GM21619 (cell line): ENCODE data around the gene CHMP6.

ENCODE experiments used
- ATAC-seq: cut with Tn5 transposase; IDR thresholded peaks from one replicate; pipeline ENCODE4 v1.9.1; 2021; ENCODE audit not compliant: unreplicated experiment

The CHMP6 gene

DNA sequence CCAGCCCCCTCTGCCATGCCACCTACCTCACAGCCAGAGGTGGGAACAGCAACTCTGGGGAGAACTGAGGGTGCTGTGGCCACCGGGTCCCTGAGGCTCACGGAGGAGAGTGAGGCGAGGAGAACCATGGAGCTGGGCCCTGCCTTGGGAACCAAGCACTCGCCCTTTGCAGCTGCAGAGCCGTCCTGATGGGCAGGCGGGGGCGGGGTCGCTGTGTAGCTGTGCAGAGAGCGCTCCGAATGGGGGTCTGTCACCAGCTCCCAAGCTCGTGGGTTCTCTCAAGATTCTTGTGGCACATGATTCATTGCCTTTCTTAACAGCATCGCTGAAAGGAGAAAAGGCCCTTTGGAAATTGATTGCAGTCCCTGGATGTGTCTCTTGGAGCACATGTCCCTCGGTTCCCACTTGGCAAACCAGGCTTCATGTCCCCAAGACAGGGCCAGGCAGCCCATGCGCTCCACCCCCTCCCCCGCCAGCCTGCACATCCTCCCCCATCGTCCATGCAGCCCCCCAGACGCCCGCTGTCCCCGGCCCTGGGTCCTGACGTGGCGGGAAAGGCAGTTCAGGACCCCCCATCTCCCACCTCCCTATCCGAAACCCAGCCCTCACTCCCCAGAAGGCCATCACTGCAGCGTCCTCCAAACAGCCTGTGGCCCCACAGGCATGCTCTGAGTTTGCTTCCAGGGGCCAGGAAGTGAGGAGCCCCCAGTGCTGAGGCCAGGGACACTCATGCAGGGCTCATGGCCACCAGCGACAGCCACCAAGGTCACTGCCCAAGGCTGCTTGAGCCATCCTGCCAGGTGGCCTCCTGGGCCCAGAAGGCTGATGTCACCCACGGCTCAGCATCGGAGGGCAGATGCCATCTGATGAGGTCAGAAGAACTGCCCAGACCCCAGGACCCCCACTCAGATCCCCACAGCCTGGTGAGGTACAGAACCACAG, 20.6 kb upstream of the CHMP6 start:
- ATAC-seq = no peak

GRCh38 chr17:80971704-80972304, 19.8 kb upstream of the CHMP6 start:
- ATAC-seq = no peak

DNA sequence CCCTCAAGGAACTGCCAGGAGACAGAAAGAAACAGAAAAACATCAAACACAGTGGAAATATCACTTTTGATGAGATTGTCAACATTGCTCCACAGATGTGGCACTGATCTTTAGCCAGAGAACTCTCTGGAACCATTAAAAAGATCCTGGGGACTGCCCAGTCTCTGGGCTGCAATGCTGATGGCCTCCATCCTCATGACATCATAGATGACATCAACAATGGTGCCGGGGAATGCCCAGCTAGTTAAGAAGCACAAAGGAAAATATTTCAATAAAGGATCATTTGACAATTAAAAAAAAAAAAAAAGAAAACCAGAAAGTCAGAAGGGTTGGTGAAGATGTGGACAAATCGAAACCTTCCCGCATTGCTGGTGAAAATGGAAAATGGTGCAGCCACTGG, 14.9 kb upstream of the CHMP6 start:
- ATAC-seq = no peak

- no peak for ATAC-seq
Measured at GRCh38 chr17:80977172-80977571, 14.5 kb upstream of the CHMP6 start.

GRCh38 chr17:80978499-80979497, 12.8 kb upstream of the CHMP6 start:
- no peak for ATAC-seq

DNA sequence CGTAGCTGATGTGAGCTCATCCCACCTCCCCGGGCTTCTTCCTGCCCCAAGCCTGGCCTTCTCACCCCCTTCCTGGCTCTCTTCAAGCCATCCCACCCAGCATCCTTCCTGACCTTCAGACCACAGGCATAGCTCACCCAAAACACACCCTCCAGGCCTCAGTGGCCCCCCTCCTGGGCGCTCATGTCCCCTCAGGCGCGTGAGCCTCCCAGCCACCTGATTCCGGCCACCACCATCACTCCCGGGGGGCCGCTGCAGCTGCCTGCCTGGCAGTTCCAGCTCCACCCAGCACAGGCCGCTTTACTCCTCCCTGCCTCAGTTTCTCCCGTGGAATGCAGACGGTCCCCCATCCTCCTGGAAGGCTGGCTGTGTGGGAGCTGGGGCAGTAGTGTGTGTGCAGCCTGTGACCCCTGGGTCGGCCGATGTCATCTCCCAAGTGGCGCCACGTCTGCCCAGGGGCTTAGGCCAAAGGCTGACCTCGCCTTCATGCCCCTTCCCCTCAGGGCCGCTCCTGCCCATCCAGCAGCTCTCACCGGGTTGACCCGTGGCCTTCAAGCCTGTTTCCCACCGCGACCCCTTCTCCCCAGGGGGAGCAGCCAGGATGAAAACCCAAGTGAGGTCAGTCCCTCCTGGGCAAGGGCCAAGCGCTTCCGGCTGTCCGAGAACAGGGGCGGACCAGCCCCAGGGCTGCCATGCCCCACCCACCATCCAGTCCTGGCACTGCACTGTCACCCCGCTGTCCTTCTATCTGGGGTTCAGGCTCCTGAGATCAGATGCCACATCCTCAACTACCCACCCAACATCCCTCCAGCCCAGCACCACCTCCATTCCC, 11.9 kb upstream of the CHMP6 start:
- no peak for ATAC-seq

DNA sequence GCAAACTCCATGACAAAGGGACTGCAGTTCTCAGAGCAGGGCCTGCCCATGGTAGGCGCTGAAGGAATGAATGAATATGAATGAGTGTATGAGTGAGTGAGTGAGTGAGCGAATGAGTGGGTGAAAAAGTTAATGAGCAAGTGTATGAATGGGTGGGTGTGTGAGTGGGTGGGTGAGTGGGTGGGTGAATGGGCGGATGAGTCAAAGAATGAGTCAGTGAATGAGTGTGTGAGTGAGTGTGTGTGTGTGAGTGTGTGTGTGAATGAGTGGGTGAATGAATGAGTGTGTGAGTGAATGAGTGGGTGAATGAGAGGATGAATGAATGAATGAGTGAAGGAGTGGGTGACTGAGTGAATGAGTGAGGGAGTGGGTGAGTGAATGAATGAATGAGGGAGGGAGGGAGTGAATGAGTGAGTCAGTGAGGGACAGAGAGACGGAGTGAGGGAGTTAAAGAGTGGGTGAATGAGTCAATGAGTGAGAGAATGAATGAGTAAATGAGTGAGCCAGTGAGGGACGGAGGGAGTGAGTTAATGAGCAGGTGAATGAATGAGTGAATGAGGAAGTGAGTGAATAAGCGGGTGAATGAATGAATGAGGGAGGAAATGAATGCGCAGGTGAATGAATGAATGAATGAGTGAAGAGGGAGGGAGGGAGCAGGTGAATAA, 11.1 kb upstream of the CHMP6 start:
- ATAC-seq = no peak

DNA sequence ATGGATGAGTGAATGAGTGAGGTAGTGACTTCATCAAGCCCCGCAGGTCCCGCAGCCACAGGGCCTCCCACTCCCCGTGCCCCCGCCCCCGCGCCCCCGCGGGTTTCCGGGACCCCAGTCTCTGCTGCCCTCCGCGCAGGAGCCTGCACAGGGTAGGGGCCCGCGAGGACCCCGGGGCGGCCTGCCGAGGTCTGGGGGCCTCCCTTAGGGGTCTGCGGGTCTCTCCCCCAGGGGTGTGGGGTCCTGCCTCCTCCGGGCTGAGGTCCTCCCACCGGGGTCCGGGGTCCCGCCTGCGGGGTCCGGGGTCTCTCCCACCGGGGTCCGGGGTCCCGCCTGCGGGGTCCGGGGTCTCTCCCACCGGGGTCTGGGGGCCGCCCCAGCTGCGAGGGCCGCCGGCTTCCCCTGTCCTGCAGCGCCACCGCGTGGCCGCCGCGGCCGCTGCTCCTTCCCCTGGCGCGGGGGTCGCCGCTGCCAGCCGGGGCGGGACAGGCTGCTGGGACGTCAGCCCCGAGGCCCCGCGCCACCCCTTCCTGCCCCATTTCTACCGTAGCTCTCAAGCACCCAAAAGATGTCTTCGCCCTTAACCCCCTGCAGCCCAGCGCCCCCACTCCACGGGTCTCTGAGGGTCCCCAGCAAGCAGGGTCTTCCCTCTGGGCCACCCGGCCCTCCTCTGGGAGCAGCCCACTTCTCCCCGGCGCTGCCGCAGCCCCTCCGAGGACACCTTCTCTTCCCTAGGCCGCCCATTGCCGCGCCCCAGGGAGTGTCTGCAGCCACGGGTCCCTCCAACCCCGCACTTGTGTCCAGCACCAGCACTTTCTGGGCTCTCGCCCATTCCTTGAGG, 10.4 kb upstream of the CHMP6 start:
- ATAC-seq = no peak

DNA sequence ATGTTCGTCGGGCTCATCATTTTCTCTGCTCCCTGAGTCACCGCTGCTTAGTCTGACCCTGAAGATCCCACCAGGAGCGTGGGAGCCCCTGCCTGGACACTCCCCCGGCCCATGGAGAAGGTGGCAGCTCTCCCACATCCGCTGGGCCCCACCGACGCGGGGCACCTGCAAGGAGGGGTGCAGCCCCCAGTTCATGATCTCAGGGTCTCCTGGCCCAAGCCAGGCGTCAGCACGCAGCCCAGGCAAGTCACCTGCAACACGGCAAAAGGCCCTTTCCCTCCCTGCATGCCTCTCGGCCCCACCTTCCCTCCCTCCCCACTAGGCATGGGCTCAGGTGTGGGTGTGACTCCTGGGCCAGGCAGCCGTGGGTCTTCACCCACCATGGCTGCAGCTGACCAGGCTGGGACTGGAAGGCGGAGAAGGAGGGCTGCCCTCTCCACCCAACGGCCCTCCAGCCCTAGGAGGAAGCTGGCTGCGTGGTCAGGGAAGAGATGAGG, 9.7 kb upstream of the CHMP6 start:
- no peak for ATAC-seq

- ATAC-seq = no peak
Measured at GRCh38 chr17:80982426-80982974, 9.1 kb upstream of the CHMP6 start.

DNA sequence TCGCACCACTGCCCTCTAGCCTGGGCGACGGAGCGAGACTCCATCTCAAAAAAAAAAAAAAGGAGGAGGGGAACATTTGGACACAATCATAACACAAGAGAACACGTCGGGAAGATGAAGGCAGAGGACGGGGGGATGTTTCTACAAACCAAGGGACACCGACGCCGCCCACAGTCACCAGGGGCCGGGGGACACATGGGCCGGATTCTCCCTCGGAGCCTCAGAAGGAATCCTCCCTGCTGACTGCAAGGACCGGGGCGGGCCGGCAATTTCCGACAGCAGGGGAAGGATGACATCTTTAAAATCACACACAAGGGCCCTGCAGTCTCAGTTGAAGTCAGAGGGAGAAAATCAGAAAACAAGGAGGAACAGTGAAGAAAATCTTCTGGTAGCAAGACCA, 8.1 kb upstream of the CHMP6 start:
- no peak for ATAC-seq

GRCh38 chr17:80984749-80985148, 6.9 kb upstream of the CHMP6 start:
- ATAC-seq = no peak

DNA sequence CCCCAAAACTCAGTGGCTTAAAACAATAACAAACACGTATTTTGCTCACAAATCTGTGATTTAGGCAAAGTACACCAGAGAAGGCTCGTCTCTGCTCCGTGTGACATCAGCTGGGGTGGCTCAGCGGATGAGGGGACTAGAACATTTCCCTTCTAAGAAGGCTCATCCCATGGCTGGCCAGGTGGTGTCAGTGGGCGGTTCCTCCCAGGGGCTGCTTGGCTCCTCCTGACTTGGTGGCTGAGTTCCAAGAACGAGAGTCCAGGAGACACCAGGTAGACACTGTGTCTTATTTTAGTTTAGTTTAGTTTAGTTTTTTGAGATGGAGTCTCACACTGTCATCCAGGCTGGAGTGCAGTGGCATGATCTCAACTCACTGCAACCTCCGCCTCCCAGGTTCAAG, 5.6 kb upstream of the CHMP6 start:
- no peak for ATAC-seq

GRCh38 chr17:80986816-80987475, 4.7 kb upstream of the CHMP6 start:
- ATAC-seq = no peak

GRCh38 chr17:80987941-80988461, 3.6 kb upstream of the CHMP6 start:
- ATAC-seq = no peak

GRCh38 chr17:80989586-80989913, 2.1 kb upstream of the CHMP6 start:
- ATAC-seq = no peak

GRCh38 chr17:80990921-80991644, 558 bp upstream of the CHMP6 start:
- no peak for ATAC-seq
